ENCODE data around the gene BOC.

- TF ChIP-seq CTCF (IDR thresholded peaks at IDR 0.05) (no peak), EP300 (IDR thresholded peaks at IDR 0.05) (no peak)
These were observed 66.1 kb downstream of the BOC start for GRCh38 chr3:113277414-113277813.
